Naive thymus-derived CD4-positive, alpha-beta T cell (primary cell): ENCODE measurements around the gene STK39. TPM values are rescaled to one million over a fixed set of nuclear protein-coding genes. Genes with fewer than 3 reads are reported as not detected.
A peak's percentile ranks its signal among the peaks of the same experiment; 100 is the strongest.

ENCODE experiments used
- ATAC-seq: fragments of 150-1000 bp; cut with Tn5 transposase; 2 replicates; pipeline ENCODE4 v1.10.0; 2021; ENCODE audit warnings: mild to moderate bottlenecking, moderate library complexity
- CTCF ChIA-PET: fragments of 350-600 bp; sonication (Branson Sonifier 250); formaldehyde crosslinking; loops from one replicate; lab custom pipeline; 2021; ENCODE audit warnings: antibody characterized with exemption; lab: Charles Lee
- POLR2A ChIA-PET: fragments of 350-600 bp; sonication (Branson Sonifier 250); formaldehyde crosslinking; loops from one replicate; lab custom pipeline; 2021; ENCODE audit warnings: antibody characterized with exemption, inconsistent platforms; lab: Charles Lee
- DNase-seq, 9 donors: peaks; one replicate each; pipeline versions ENCODE4 v3.0.0 to v3.0.0-alpha.2; 2020 to 2022; ENCODE audit warnings: mixed read lengths in 1 of 9
- H3K27ac ChIP-seq: one replicate; pipeline ENCODE4 v1.7.0; 2013; ENCODE audit warnings: mild to moderate bottlenecking, low read depth, low read length, moderate library complexity
- H3K27me3 ChIP-seq, 2 donors: one replicate each; pipeline ENCODE4 v1.7.0; 2013; ENCODE audit warnings: low read length in 2 of 2, mild to moderate bottlenecking in 2 of 2, moderate library complexity in 2 of 2; ENCODE audit not compliant: control insufficient read depth in 2 of 2, insufficient read depth in 2 of 2
- H3K36me3 ChIP-seq, 3 experiments: 1 replicate in 2 of 3; 2 replicates in 1 of 3; pipeline ENCODE4 v1.7.0; 2013; ENCODE audit warnings: low read length in 3 of 3, mild to moderate bottlenecking in 3 of 3, moderate library complexity in 1 of 3; ENCODE audit not compliant: insufficient read depth in 3 of 3, control insufficient read depth in 2 of 3
- H3K4me1 ChIP-seq, 2 donors: one replicate each; pipeline ENCODE4 v1.7.0; 2013; ENCODE audit warnings: low read length in 2 of 2, mild to moderate bottlenecking in 2 of 2, moderate library complexity in 1 of 2; ENCODE audit not compliant: control insufficient read depth in 2 of 2, insufficient read depth in 2 of 2
- H3K4me3 ChIP-seq: 2 replicates; pipeline ENCODE4 v1.7.0; 2013; ENCODE audit warnings: mild to moderate bottlenecking, low read length
- H3K9me3 ChIP-seq, 3 experiments: 1 replicate in 2 of 3; 2 replicates in 1 of 3; pipeline ENCODE4 v1.7.0; 2013; ENCODE audit warnings: low read length in 3 of 3; ENCODE audit not compliant: control insufficient read depth in 2 of 3
- H3K27ac Mint-ChIP-seq, 9 donors: one replicate each; pipeline ENCODE4 v1.8.0; 2020 to 2022; ENCODE audit warnings: mixed read lengths in 9 of 9, mild to moderate bottlenecking in 8 of 9, moderate library complexity in 5 of 9, inconsistent platforms in 2 of 9
- H3K27me3 Mint-ChIP-seq, 5 donors: one replicate each; pipeline ENCODE4 v1.8.0; 2021 to 2022; ENCODE audit warnings: mixed read lengths in 5 of 5, mild to moderate bottlenecking in 1 of 5
- H3K36me3 Mint-ChIP-seq, 5 donors: one replicate each; pipeline ENCODE4 v1.8.0; 2020 to 2022; ENCODE audit warnings: mixed read lengths in 5 of 5, mild to moderate bottlenecking in 3 of 5, inconsistent platforms in 1 of 5
- H3K4me1 Mint-ChIP-seq, 7 donors: one replicate each; pipeline ENCODE4 v1.8.0; 2020 to 2022; ENCODE audit warnings: mixed read lengths in 7 of 7, mild to moderate bottlenecking in 3 of 7, inconsistent platforms in 1 of 7
- H3K4me3 Mint-ChIP-seq, 10 donors: one replicate each; pipeline ENCODE4 v1.8.0; 2020 to 2022; ENCODE audit warnings: mild to moderate bottlenecking in 10 of 10, mixed read lengths in 10 of 10, moderate library complexity in 6 of 10, inconsistent platforms in 2 of 10
- H3K9me3 Mint-ChIP-seq, 11 donors: one replicate each; pipeline ENCODE4 v1.8.0; 2020 to 2022; ENCODE audit warnings: mixed read lengths in 11 of 11, mild to moderate bottlenecking in 4 of 11, inconsistent platforms in 1 of 11, moderate library complexity in 1 of 11
- intact Hi-C, 2 donors: fragments of 100-400 bp; cut with micrococcal nuclease; formaldehyde crosslinking; loops; one replicate each; pipeline ENCODE4 v1.15.1; 2023
- polyA plus RNA-seq, 2 donors: library from polyadenylated mRNA; unstranded; fragments of 300-500 nt; fragmentation: Illumina TruSeq; gene quantifications; one replicate each; pipeline ENCODE4 v1.2.3, GENCODE V29; 2021
- total RNA-seq, 6 experiments: library from RNA in 5 of 6; stranded (reverse) in 5 of 6; gene quantifications; 1 replicate in 5 of 6; 2 replicates in 1 of 6; pipeline ENCODE4 v1.2.3 and lab custom pipeline; 2021 to 2026

The STK39 gene
- total and polyA plus RNA-seq, 7 experiments from 2014 or later: 2.7 to 33.9 (median 16.9) TPM

DNA sequence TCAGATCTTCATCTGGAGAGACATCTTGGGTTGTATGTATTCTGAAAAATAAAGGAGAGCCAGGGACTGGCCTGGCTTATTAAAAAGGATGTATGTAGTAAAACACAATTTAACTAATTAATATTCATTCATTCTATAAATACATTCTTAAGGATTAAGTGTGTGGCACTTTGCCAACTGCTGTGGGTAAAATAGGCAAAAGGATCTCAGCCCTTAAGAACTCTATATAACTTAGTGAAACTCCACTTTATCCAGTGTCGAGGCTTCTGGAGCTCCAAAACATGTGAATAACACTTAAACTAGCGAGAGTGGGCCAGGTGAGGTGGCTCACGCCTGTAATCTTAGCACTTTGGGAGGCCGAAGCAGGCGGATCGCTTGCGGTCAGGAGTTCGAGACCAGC lies 7.7 kb upstream of the STK39 start:
- no peaks in the 10 kb centered on the region for H3K36me3 ChIP-seq
- Mint-ChIP-seq H3K27ac (peak overlapping the region in 1 of 9 donors; percentile 3), H3K4me1 (peaks cover 0 to 2% (median 0%) of the 10 kb centered on the region in 7 donors), H3K9me3 (peaks cover 5 to 22% (median 12%) of the 10 kb centered on the region in 11 donors), H3K27me3 (no peaks in the 10 kb centered on the region), H3K36me3 (peaks cover 5 to 15% (median 6%) of the 10 kb centered on the region in 5 donors), H3K4me3 (no peak overlapping the region)
- peaks cover 0 to 10% of the 10 kb centered on the region in 2 donors for H3K4me1 ChIP-seq
- no peaks in the 10 kb centered on the region for H3K9me3 ChIP-seq
- CTCF ChIA-PET: no interaction called here
- ATAC-seq (no peak), DNase-seq (no peak)
- POLR2A ChIA-PET: no interaction called here
- intact Hi-C loops: no loop called here
- H3K27ac ChIP-seq: no peak overlapping the region
- no peak overlapping the region for H3K4me3 ChIP-seq
- H3K27me3 ChIP-seq: no peaks in the 10 kb centered on the region

- no peaks in the 10 kb centered on the region for H3K9me3 ChIP-seq
- ChIA-PET POLR2A (no interaction called here), CTCF (no interaction called here)
- H3K9me3 Mint-ChIP-seq: peaks cover 5 to 17% (median 11%) of the 10 kb centered on the region in 11 donors
- no peak overlapping the region for H3K4me3 ChIP-seq
- H3K27ac Mint-ChIP-seq: peak overlapping the region in 1 of 9 donors; percentile 3
- DNase-seq: no peak
- no peak for ATAC-seq
- peaks cover 5 to 11% (median 7%) of the 10 kb centered on the region in 5 donors for H3K36me3 Mint-ChIP-seq
- peaks cover 0 to 2% (median 0%) of the 10 kb centered on the region in 7 donors for H3K4me1 Mint-ChIP-seq
- peaks cover 0 to 3% (median 0%) of the 10 kb centered on the region in 5 donors for H3K27me3 Mint-ChIP-seq
- peaks cover 0 to 10% of the 10 kb centered on the region in 2 donors for H3K4me1 ChIP-seq
- intact Hi-C loops: no loop called here
- H3K4me3 Mint-ChIP-seq: no peak overlapping the region
- H3K27ac ChIP-seq: no peak overlapping the region
- no peaks in the 10 kb centered on the region for H3K27me3 ChIP-seq
- H3K36me3 ChIP-seq: no peaks in the 10 kb centered on the region
Measured at GRCh38 chr2:168254158-168254935, 7.0 kb upstream of the STK39 start.

- Mint-ChIP-seq H3K9me3 (peaks cover 0 to 7% (median 3%) of the 10 kb centered on the region in 11 donors), H3K27me3 (peaks cover 0 to 10% (median 0%) of the 10 kb centered on the region in 5 donors), H3K4me3 (no peak overlapping the region), H3K36me3 (peaks cover 0 to 3% (median 0%) of the 10 kb centered on the region in 5 donors), H3K4me1 (peaks cover 0 to 6% (median 2%) of the 10 kb centered on the region in 7 donors), H3K27ac (no peak overlapping the region)
- Histone ChIP-seq H3K9me3 (no peaks in the 10 kb centered on the region), H3K36me3 (no peaks in the 10 kb centered on the region), H3K4me3 (no peak overlapping the region), H3K4me1 (peaks cover 0 to 10% of the 10 kb centered on the region in 2 donors), H3K27ac (no peak overlapping the region), H3K27me3 (no peaks in the 10 kb centered on the region)
- intact Hi-C loops: no loop called here
- ChIA-PET POLR2A (no interaction called here), CTCF (no interaction called here)
- ATAC-seq (no peak), DNase-seq (no peak)
Measured at GRCh38 chr2:168253379-168253778, 6.0 kb upstream of the STK39 start.

DNA sequence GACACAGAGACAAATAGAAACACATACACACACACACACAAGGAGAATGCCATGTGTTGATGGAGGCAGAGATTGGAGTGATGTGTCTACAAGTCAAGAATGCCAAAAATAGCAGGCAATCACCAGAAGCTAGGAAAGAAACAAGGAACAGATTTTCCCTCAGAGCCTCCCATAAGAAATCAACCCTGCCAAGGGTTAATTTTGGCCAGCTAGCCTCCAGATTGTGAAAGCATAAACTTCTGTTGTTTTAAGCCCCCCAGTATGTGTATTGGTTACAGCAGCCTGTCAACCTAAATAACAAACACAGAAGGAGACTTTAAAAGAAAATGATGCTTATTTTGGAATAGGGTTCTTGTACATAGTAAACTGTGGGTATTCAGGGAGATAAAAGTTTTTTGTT lies 5.6 kb upstream of the STK39 start:
- ChIA-PET POLR2A (no interaction called here), CTCF (no interaction called here)
- Histone ChIP-seq H3K36me3 (no peaks in the 10 kb centered on the region), H3K4me1 (peaks cover 0 to 10% of the 10 kb centered on the region in 2 donors), H3K9me3 (no peaks in the 10 kb centered on the region), H3K4me3 (no peak overlapping the region), H3K27ac (no peak overlapping the region), H3K27me3 (no peaks in the 10 kb centered on the region)
- Mint-ChIP-seq H3K27me3 (peaks cover 0 to 11% (median 0%) of the 10 kb centered on the region in 5 donors), H3K4me3 (no peak overlapping the region), H3K4me1 (peaks cover 0 to 10% (median 5%) of the 10 kb centered on the region in 7 donors), H3K36me3 (peaks cover 0 to 2% (median 0%) of the 10 kb centered on the region in 5 donors), H3K9me3 (peaks cover 0 to 4% (median 0%) of the 10 kb centered on the region in 11 donors), H3K27ac (no peak overlapping the region)
- DNase-seq (no peak), ATAC-seq (no peak)
- intact Hi-C loops: no loop called here

- peaks cover 0 to 2% (median 0%) of the 10 kb centered on the region in 5 donors for H3K36me3 Mint-ChIP-seq
- POLR2A ChIA-PET: interaction anchor here (1.4 kb wide), 1 partner anchor 9 kb away, joined by 3 read pairs; no protein-coding TSS in a partner anchor
- H3K4me3 ChIP-seq: peak overlapping the region; percentile 74
Measured at GRCh38 chr2:168246483-168247340, 683 bp downstream of the STK39 start.

GRCh38 chr2:168246072-168246482 lies 1.3 kb downstream of the STK39 start:
- H3K9me3 ChIP-seq: no peaks in the 10 kb centered on the region
- H3K27ac Mint-ChIP-seq: peak overlapping the region; percentile 75 to 94 (median 92)
- DNase-seq (no peak), ATAC-seq (no peak)
- peaks cover 34 to 36% of the 10 kb centered on the region in 2 donors for H3K4me1 ChIP-seq
- intact Hi-C loops: loop anchor here (2.0 to 10.0 kb wide), 12 partner anchors 33 to 1579 kb away; partner anchors contain the start of genes CERS6 (in 1 of the 2), CFAP210 (in 1 of the 2), LRP2 (in 1 of the 2) and METTL5 (in 1 of the 2)
- H3K4me3 ChIP-seq: peak overlapping the region; percentile 74
- H3K27me3 ChIP-seq: no peaks in the 10 kb centered on the region
- POLR2A ChIA-PET: interaction anchor here (1.4 kb wide), 1 partner anchor 8 kb away, joined by 3 read pairs; no protein-coding TSS in a partner anchor
- H3K27ac ChIP-seq: peak overlapping the region; percentile 77
- H3K36me3 ChIP-seq: no peaks in the 10 kb centered on the region
- H3K4me3 Mint-ChIP-seq: peak overlapping the region; percentile 71 to 95 (median 91)
- no peaks in the 10 kb centered on the region for H3K9me3 Mint-ChIP-seq
- peaks cover 0 to 2% (median 0%) of the 10 kb centered on the region in 5 donors for H3K36me3 Mint-ChIP-seq
- peaks cover 0 to 11% (median 0%) of the 10 kb centered on the region in 5 donors for H3K27me3 Mint-ChIP-seq
- CTCF ChIA-PET: interaction anchor here (1.0 kb wide), 1 partner anchor 19 kb away, joined by 3 read pairs; no protein-coding TSS in a partner anchor
- H3K4me1 Mint-ChIP-seq: peaks cover 16 to 49% (median 42%) of the 10 kb centered on the region in 7 donors

More at GRCh38 chr2:168246483-168247340, 683 bp downstream of the STK39 start:
- ATAC-seq (peak; percentile 73), DNase-seq (peak; percentile 64 to 84 (median 79))
- Mint-ChIP-seq H3K4me1 (peaks cover 16 to 49% (median 42%) of the 10 kb centered on the region in 7 donors), H3K27ac (peak overlapping the region; percentile 75 to 94 (median 93)), H3K27me3 (peaks cover 0 to 11% (median 0%) of the 10 kb centered on the region in 5 donors), H3K9me3 (no peaks in the 10 kb centered on the region), H3K4me3 (peak overlapping the region; percentile 71 to 95 (median 93))
- Histone ChIP-seq H3K27ac (peak overlapping the region; percentile 77), H3K4me1 (peaks cover 27 to 30% of the 10 kb centered on the region in 2 donors), H3K27me3 (no peaks in the 10 kb centered on the region), H3K9me3 (no peaks in the 10 kb centered on the region), H3K36me3 (no peaks in the 10 kb centered on the region)
- CTCF ChIA-PET: no interaction called here
- intact Hi-C loops: loop anchor here (1.0 to 10.0 kb wide), 17 partner anchors 34 to 1578 kb away; partner anchors contain the start of genes CERS6 (in 2 of the 2), CFAP210 (in 1 of the 2), LRP2 (in 1 of the 2) and METTL5 (in 1 of the 2)
